Ishikawa (cell line): ENCODE data around the gene BEND3.

ENCODE experiments used
- CEBPB ChIP-seq: IDR thresholded peaks from 2 replicates; pipeline ENCODE4 v1.6.1; 2012
- CREB1 ChIP-seq: IDR thresholded peaks from 2 replicates; pipeline ENCODE4 v1.6.1; 2012; ENCODE audit warnings: low read depth
- EGR1 ChIP-seq: IDR thresholded peaks from 2 replicates; pipeline ENCODE4 v1.6.1; 2012
- EP300 ChIP-seq: IDR thresholded peaks from 2 replicates; pipeline ENCODE4 v1.6.1; 2012; ENCODE audit warnings: borderline replicate concordance
- MAX ChIP-seq: IDR thresholded peaks from 2 replicates; pipeline ENCODE4 v1.6.1; 2012
- RAD21 ChIP-seq: IDR thresholded peaks from 2 replicates; pipeline ENCODE4 v1.6.1; 2012; ENCODE audit warnings: low read depth
- REST ChIP-seq: IDR thresholded peaks from 2 replicates; pipeline ENCODE4 v1.6.1; 2012; ENCODE audit warnings: low read depth, mild to moderate bottlenecking
- TAF1 ChIP-seq: IDR thresholded peaks from 2 replicates; pipeline ENCODE4 v1.6.1; 2012; ENCODE audit warnings: low read depth, mild to moderate bottlenecking
- TCF12 ChIP-seq: IDR thresholded peaks from 2 replicates; pipeline ENCODE4 v1.6.1; 2012; ENCODE audit warnings: low read depth
- TEAD4 ChIP-seq: IDR thresholded peaks from 2 replicates; pipeline ENCODE4 v1.6.1; 2012
- USF1 ChIP-seq: IDR thresholded peaks from 2 replicates; pipeline ENCODE4 v1.6.1; 2012
- YY1 ChIP-seq: IDR thresholded peaks from 2 replicates; pipeline ENCODE4 v1.6.1; 2012; ENCODE audit warnings: low read depth
- ZBTB7A ChIP-seq: IDR thresholded peaks from 2 replicates; pipeline ENCODE4 v1.6.1; 2012; ENCODE audit warnings: low read depth

GRCh38 chr6:107070686-107071085, 44.6 kb downstream of the BEND3 start:
- no peak for TF ChIP-seq ZBTB7A
- TF ChIP-seq EGR1 = no peak
- no peak for TF ChIP-seq CEBPB
- TF ChIP-seq YY1 = no peak
- TF ChIP-seq TAF1 = no peak
- TF ChIP-seq EP300 = no peak
- TF ChIP-seq REST = no peak
- TF ChIP-seq MAX = no peak
- no peak for TF ChIP-seq RAD21
- TF ChIP-seq TCF12 = no peak
- TF ChIP-seq TEAD4 = no peak
- TF ChIP-seq CREB1 = no peak
- no peak for TF ChIP-seq USF1
